MM.1S (cell line): Measurements from ENCODE around the gene FYB1.

Experiments used
- CTCF ChIP-seq: fragments of 300-600 bp; sonication (generic); IDR thresholded peaks from 2 replicates; pipeline ENCODE4 v1.5.1; 2016; ENCODE audit warnings: antibody characterized with exemption, low read length, mixed read lengths
- EZH2 ChIP-seq: fragments of 300-600 bp; sonication (generic); optimal IDR thresholded peaks from 2 replicates; pipeline ENCODE3; 2017; ENCODE audit warnings: low read depth, mild to moderate bottlenecking, antibody characterized with exemption, low read length, mixed read lengths

DNA sequence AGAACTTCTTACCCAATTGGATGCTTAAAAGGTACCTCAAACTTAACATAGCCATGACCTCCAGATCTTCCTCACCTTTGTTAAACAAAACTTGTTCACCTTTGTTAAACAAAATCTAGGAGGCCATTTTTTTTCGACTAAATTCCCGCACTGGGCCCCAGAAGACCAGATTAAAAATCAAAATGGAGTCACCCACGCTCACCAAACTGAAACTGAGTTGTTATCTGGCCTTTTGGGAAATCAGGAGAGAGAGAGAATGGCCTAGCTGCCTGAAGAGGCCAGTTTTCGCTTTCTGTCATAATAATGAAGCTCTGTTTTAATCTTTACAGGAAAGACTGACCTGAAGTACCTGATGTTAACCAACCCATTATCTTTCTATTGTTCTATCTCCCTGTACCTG, 69.4 kb downstream of the FYB1 start:
- TF ChIP-seq CTCF (no peak), EZH2 (no peak)
